Common myeloid progenitor, CD34-positive (primary cell): ENCODE measurements around the gene HES2. TPM values are rescaled to one million over a fixed set of nuclear protein-coding genes. Genes with fewer than 3 reads are reported as not detected.
A peak's percentile ranks its signal among the peaks of the same experiment; 100 is the strongest.

Experiments
- CTCF ChIA-PET: fragments of 350-600 bp; sonication (Branson Sonifier 250); formaldehyde crosslinking; loops from one replicate; lab custom pipeline; 2021; ENCODE audit warnings: antibody characterized with exemption; lab: Charles Lee
- POLR2A ChIA-PET: fragments of 350-600 bp; sonication (Branson Sonifier 250); formaldehyde crosslinking; loops from one replicate; lab custom pipeline; 2021; ENCODE audit warnings: antibody characterized with exemption; lab: Charles Lee
- DNase-seq, 3 donors: peaks; one replicate each; pipeline versions ENCODE4 v3.0.0 to v3.0.0-alpha.2; 2013
- H3K27ac ChIP-seq, 2 experiments: 1 replicate in 1 of 2; 2 replicates in 1 of 2; pipeline ENCODE4 v1.7.0; 2013; ENCODE audit warnings: inconsistent platforms in 2 of 2, low read length in 2 of 2, mild to moderate bottlenecking in 2 of 2, low read depth in 1 of 2, moderate library complexity in 1 of 2; ENCODE audit not compliant: severe bottlenecking in 2 of 2, insufficient read depth in 1 of 2, poor library complexity in 1 of 2
- H3K27me3 ChIP-seq, 5 experiments: replicated peaks in 2 of 5; 1 replicate in 3 of 5; 2 replicates in 2 of 5; pipeline versions ENCODE4 v1.6.1 to v1.7.0; 2013; ENCODE audit warnings: low read length in 4 of 5, mild to moderate bottlenecking in 2 of 5, moderate library complexity in 2 of 5, inconsistent platforms in 1 of 5; ENCODE audit not compliant: insufficient read depth in 5 of 5, control insufficient read depth in 4 of 5
- H3K36me3 ChIP-seq, 4 experiments: 1 replicate in 2 of 4; 2 replicates in 2 of 4; pipeline versions ENCODE4 v1.6.1 to v1.7.0; 2013; ENCODE audit warnings: low read length in 3 of 4, control low read depth in 1 of 4, mild to moderate bottlenecking in 1 of 4; ENCODE audit not compliant: control insufficient read depth in 4 of 4, insufficient read depth in 4 of 4
- H3K4me1 ChIP-seq, 4 experiments: 1 replicate in 3 of 4; 2 replicates in 1 of 4; pipeline versions ENCODE4 v1.6.1 to v1.7.1; 2013; ENCODE audit warnings: low read length in 3 of 4, mild to moderate bottlenecking in 3 of 4, control low read depth in 1 of 4, inconsistent platforms in 1 of 4, moderate library complexity in 1 of 4; ENCODE audit not compliant: control insufficient read depth in 4 of 4, insufficient read depth in 4 of 4; ENCODE audit errors: control extremely low read depth in 1 of 4
- H3K4me3 ChIP-seq, 7 experiments: 1 replicate in 4 of 7; 2 replicates in 3 of 7; pipeline versions ENCODE4 v1.5.1 to v1.7.0; 2013; ENCODE audit warnings: mild to moderate bottlenecking in 7 of 7, low read length in 6 of 7, moderate library complexity in 6 of 7, inconsistent platforms in 2 of 7, low read depth in 2 of 7, control low read depth in 1 of 7; ENCODE audit not compliant: insufficient read depth in 4 of 7, control insufficient read depth in 1 of 7; ENCODE audit errors: extremely low read depth in 1 of 7
- H3K9me3 ChIP-seq, 5 experiments: 1 replicate in 4 of 5; 2 replicates in 1 of 5; pipeline versions ENCODE4 v1.6.1 to v1.7.1; 2013; ENCODE audit warnings: low read length in 4 of 5, mild to moderate bottlenecking in 2 of 5, inconsistent platforms in 1 of 5, low read depth in 1 of 5, moderate library complexity in 1 of 5; ENCODE audit not compliant: control insufficient read depth in 4 of 5, insufficient read depth in 2 of 5; ENCODE audit errors: control extremely low read depth in 1 of 5
- WGBS: methylation state at CpG from one replicate; pipeline ENCODE4 v1.1.5; 2013; ENCODE audit not compliant: insufficient coverage; 5-methylcytosine and 5-hydroxymethylcytosine counted together
- polyA plus RNA-seq: library from polyadenylated mRNA; unstranded; fragments of 120-200 nt; gene quantifications from one replicate; pipeline ENCODE4 v1.2.1, GENCODE V29; 2013

Gene HES2
- polyA plus RNA-seq = 0.03 TPM

DNA sequence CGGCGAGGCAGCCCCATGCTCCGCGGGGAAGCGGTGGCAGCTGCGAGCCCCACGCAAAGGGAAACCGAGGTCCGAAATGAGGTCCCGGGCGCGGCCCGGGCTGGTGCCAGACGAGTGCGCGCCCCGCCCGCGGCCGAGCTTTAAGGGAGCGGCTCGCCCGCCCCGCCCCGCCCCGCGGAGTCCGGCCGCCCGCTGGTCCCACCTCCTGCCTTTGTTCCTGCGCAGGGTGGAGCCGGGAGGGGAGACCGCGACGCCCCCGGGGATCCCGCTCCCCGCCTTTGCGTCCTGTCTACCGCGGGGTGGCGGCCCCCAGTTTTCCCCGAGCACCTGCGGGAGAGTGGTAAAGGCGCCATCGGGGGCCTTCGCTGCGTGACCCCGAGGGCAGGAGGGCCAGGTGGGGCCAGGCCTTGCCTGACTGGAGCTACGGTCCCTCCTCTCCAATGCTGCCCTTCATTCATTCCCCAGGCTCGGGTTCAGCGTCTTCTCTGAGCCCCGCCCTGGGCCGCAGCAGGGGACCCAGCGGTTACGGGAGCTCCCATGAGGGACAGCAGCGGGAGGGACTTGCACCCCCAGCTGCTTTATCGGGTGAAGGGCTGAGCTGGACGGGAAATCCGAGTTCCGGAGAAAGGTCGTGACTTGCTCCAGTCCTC is at the start of gene HES2:
HES2 (minus strand) TSS at position 116 of the 650 bp plus-strand sequence; CDS start at position 17, 99 bp downstream.
- Histone ChIP-seq H3K27me3 (peaks cover 0 to 98% (median 44%) of the 10 kb centered on the region in 5 experiments), H3K9me3 (no peaks in the 10 kb centered on the region), H3K36me3 (no peaks in the 10 kb centered on the region), H3K4me3 (peak within 1 kb of the TSS in 3 of 7 experiments; percentile 32 to 57 (median 50)), H3K4me1 (peaks cover 0 to 35% (median 26%) of the 10 kb centered on the region in 4 experiments), H3K27ac (no peak within 1 kb of the TSS)
- under 1% methylated on average over 61 of the region's 62 CpGs for WGBS
- CTCF ChIA-PET = interaction anchor here (0.9 to 10.9 kb wide), 8 partner anchors 14 to 173 kb away, joined by 3 to 81 read pairs (median 3); no protein-coding TSS in a partner anchor
- no peak for DNase-seq
- POLR2A ChIA-PET = interaction anchor here (1.0 kb wide), 1 partner anchor 20 kb away, joined by 3 read pairs; no protein-coding TSS in a partner anchor

- POLR2A ChIA-PET = no interaction called here
These were observed 49.2 kb upstream of the HES2 start for GRCh38 chr1:6468729-6469461.

GRCh38 chr1:6467744-6468688 is 48.3 kb upstream of the HES2 start:
- CTCF ChIA-PET = interaction anchor here (0.5 to 1.9 kb wide), 7 partner anchors 9 to 31 kb away, joined by 3 to 6 read pairs (median 3); no protein-coding TSS in a partner anchor
- H3K27me3 ChIP-seq = peaks cover 0 to 25% (median 0%) of the 10 kb centered on the region in 5 experiments

More at GRCh38 chr1:6468729-6469461, 49.2 kb upstream of the HES2 start:
- DNase-seq = no peak
- H3K36me3 ChIP-seq = no peaks in the 10 kb centered on the region
- CTCF ChIA-PET = interaction anchor here (0.5 to 1.3 kb wide), 4 partner anchors 10 to 31 kb away, joined by 3 read pairs; no protein-coding TSS in a partner anchor
- H3K4me1 ChIP-seq = peaks cover 0 to 17% (median 14%) of the 10 kb centered on the region in 4 experiments
- H3K27ac ChIP-seq = no peak overlapping the region
- WGBS = over 99% methylated on average over 12 of the region's 13 CpGs
- H3K27me3 ChIP-seq = peaks cover 0 to 29% (median 0%) of the 10 kb centered on the region in 5 experiments
- no peaks in the 10 kb centered on the region for H3K9me3 ChIP-seq
- no peak overlapping the region for H3K4me3 ChIP-seq

DNA sequence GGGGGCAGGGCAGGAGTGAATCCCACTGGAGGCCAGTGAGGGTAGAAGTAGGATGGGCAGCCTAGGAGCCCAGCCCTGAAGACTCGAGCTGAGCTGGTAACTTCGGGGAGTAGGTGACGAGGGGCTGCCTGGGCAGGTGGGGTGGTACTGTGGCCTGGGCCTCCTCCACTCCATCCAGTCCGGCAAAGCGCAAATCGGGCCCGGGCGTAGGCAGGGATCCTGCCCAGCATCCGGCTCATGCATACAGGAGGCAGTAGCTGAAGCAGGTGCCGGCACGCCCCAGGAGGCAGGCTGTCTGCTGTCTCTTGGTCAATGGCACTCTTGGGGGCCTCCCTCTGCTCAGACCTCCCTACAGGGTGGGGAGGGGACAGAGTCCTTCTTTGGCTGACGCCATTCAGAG is 47.5 kb upstream of the HES2 start:
- H3K4me3 ChIP-seq = no peak overlapping the region
- no peak for DNase-seq
- CTCF ChIA-PET = interaction anchor here (1.0 to 1.9 kb wide), 5 partner anchors 11 to 23 kb away, joined by 3 to 6 read pairs (median 4); no protein-coding TSS in a partner anchor

More at GRCh38 chr1:6467744-6468688, 48.3 kb upstream of the HES2 start:
- H3K4me3 ChIP-seq = no peak overlapping the region
- POLR2A ChIA-PET = no interaction called here
- H3K36me3 ChIP-seq = no peaks in the 10 kb centered on the region
- peaks cover 0 to 17% (median 14%) of the 10 kb centered on the region in 4 experiments for H3K4me1 ChIP-seq
- DNase-seq = no peak
- H3K27ac ChIP-seq = no peak overlapping the region
- no peaks in the 10 kb centered on the region for H3K9me3 ChIP-seq
- WGBS = 98% methylated on average over 20 of the region's 30 CpGs

GRCh38 chr1:6466751-6467150 is 47.0 kb upstream of the HES2 start:
- H3K9me3 ChIP-seq = no peaks in the 10 kb centered on the region
- peaks cover 0 to 25% (median under 1%) of the 10 kb centered on the region in 5 experiments for H3K27me3 ChIP-seq
- no peak overlapping the region for H3K27ac ChIP-seq
- peaks cover 0 to 5% (median 0%) of the 10 kb centered on the region in 4 experiments for H3K36me3 ChIP-seq
- H3K4me1 ChIP-seq = peaks cover 0 to 17% (median 14%) of the 10 kb centered on the region in 4 experiments
- no peak overlapping the region for H3K4me3 ChIP-seq
- CTCF ChIA-PET = interaction anchor here (1.0 to 1.9 kb wide), 5 partner anchors 11 to 23 kb away, joined by 3 to 6 read pairs (median 4); no protein-coding TSS in a partner anchor
- POLR2A ChIA-PET = interaction anchor here (0.6 kb wide), 1 partner anchor 469 kb away, joined by 5 read pairs; no protein-coding TSS in a partner anchor
- DNase-seq = no peak
- WGBS = 100% methylated on average over 3 of the region's 5 CpGs

More for the DNA sequence above, 47.5 kb upstream of the HES2 start:
- POLR2A ChIA-PET = no interaction called here
- Histone ChIP-seq H3K36me3 (peaks cover 0 to under 1% (median 0%) of the 10 kb centered on the region in 4 experiments), H3K4me1 (peaks cover 0 to 17% (median 14%) of the 10 kb centered on the region in 4 experiments), H3K27me3 (peaks cover 0 to 25% (median 0%) of the 10 kb centered on the region in 5 experiments), H3K27ac (no peak overlapping the region), H3K9me3 (no peaks in the 10 kb centered on the region)
- 95% methylated on average over 11 of the region's 12 CpGs for WGBS

- Histone ChIP-seq H3K9me3 (no peaks in the 10 kb centered on the region), H3K36me3 (peaks cover 0 to 5% (median 0%) of the 10 kb centered on the region in 4 experiments), H3K4me1 (peaks cover 0 to 17% (median 14%) of the 10 kb centered on the region in 4 experiments), H3K27ac (no peak within 1 kb of the TSS), H3K27me3 (peaks cover 0 to 32% (median 2%) of the 10 kb centered on the region in 5 experiments), H3K4me3 (peak within 1 kb of the TSS; percentile 13 to 68 (median 48))
- CTCF ChIA-PET = interaction anchor here (1.1 kb wide), 1 partner anchor 20 kb away, joined by 3 read pairs; no protein-coding TSS in a partner anchor
- POLR2A ChIA-PET = interaction anchor here (0.6 kb wide), 1 partner anchor 469 kb away, joined by 5 read pairs; no protein-coding TSS in a partner anchor
- 8% methylated on average over 38 of the region's 43 CpGs for WGBS
- DNase-seq = peak in 2 of 3 donors; percentile 49 to 51
These were observed 46.3 kb upstream of the HES2 start, which contains the start of gene TNFRSF25 for GRCh38 chr1:6466023-6466422. Gene TNFRSF25 (minus strand): TSS chr1:6466173. CDS start chr1:6466107, 66 bp downstream.
